ENCODE data around the gene SLFN11.

SLFN11 gene

GRCh38 chr17:35377706-35378105 lies 4.3 kb upstream of the SLFN11 start:
- Histone ChIP-seq H4K8ac (ENCODE audit: low read depth, low read length) (no peak overlapping the region), H3K18ac (ENCODE audit: low read length) (no peak overlapping the region), H4K5ac (ENCODE audit: low read length) (no peak overlapping the region), H3K4me3 (ENCODE audit: low read length) (no peak overlapping the region), H2AK5ac (ENCODE audit: low read length) (no peak overlapping the region), H3K27ac (ENCODE audit: low read depth, low read length) (no peak overlapping the region), H3K4me2 (ENCODE audit: low read length) (no peak overlapping the region), H2BK5ac (ENCODE audit: low read length) (no peak overlapping the region), H3K23ac (ENCODE audit: low read length) (no peak overlapping the region), H2BK15ac (replicated peaks; ENCODE audit: low read depth) (no peak overlapping the region), H3K4me1 (ENCODE audit: control insufficient read depth, low read depth, low read length) (no peaks in the 10 kb centered on the region), H3K56ac (ENCODE audit: low read length) (no peak overlapping the region), H3K27me3 (ENCODE audit: insufficient read depth, low read length, poor library complexity) (peaks cover 24% of the 10 kb centered on the region), H2BK120ac (ENCODE audit: low read depth, low read length) (no peak overlapping the region), H3K36me3 (ENCODE audit: control insufficient read depth, insufficient read depth, low read length) (no peaks in the 10 kb centered on the region), H3K9ac (ENCODE audit: low read length) (no peak overlapping the region), H3K79me1 (ENCODE audit: low read length) (no peaks in the 10 kb centered on the region), H3K4ac (ENCODE audit: low read depth, low read length) (no peak overlapping the region), H3K79me2 (ENCODE audit: control insufficient read depth, insufficient read depth, low read length) (no peaks in the 10 kb centered on the region)
- no CpG with 5 or more reads among the region's 3 CpGs for WGBS (ENCODE audit: extremely low coverage, insufficient coverage, low lambda C conversion rate)
- DNase-seq: no peak

- no peaks in the 10 kb centered on the region for H3K79me2 ChIP-seq (ENCODE audit: control insufficient read depth, insufficient read depth, low read length)
- H3K27ac ChIP-seq (ENCODE audit: low read depth, low read length): no peak overlapping the region
- DNase-seq: no peak
- H3K9ac ChIP-seq (ENCODE audit: low read length): no peak overlapping the region
- no peak overlapping the region for H4K8ac ChIP-seq (ENCODE audit: low read depth, low read length)
- H3K4ac ChIP-seq (ENCODE audit: low read depth, low read length): no peak overlapping the region
- no peak overlapping the region for H3K23ac ChIP-seq (ENCODE audit: low read length)
- H3K4me2 ChIP-seq (ENCODE audit: low read length): no peak overlapping the region
- H4K5ac ChIP-seq (ENCODE audit: low read length): no peak overlapping the region
- no peak overlapping the region for H3K4me3 ChIP-seq (ENCODE audit: low read length)
- H3K56ac ChIP-seq (ENCODE audit: low read length): no peak overlapping the region
- peaks cover 26% of the 10 kb centered on the region for H3K27me3 ChIP-seq (ENCODE audit: insufficient read depth, low read length, poor library complexity)
- no peak overlapping the region for H2BK120ac ChIP-seq (ENCODE audit: low read depth, low read length)
- H3K18ac ChIP-seq (ENCODE audit: low read length): no peak overlapping the region
- no peaks in the 10 kb centered on the region for H3K36me3 ChIP-seq (ENCODE audit: control insufficient read depth, insufficient read depth, low read length)
- no peak overlapping the region for H2BK5ac ChIP-seq (ENCODE audit: low read length)
- H2BK15ac ChIP-seq (replicated peaks; ENCODE audit: low read depth): no peak overlapping the region
- no peaks in the 10 kb centered on the region for H3K4me1 ChIP-seq (ENCODE audit: control insufficient read depth, low read depth, low read length)
- no peak overlapping the region for H2AK5ac ChIP-seq (ENCODE audit: low read length)
- no CpG with 5 or more reads among the region's 2 CpGs for WGBS (ENCODE audit: extremely low coverage, insufficient coverage, low lambda C conversion rate)
- H3K79me1 ChIP-seq (ENCODE audit: low read length): no peaks in the 10 kb centered on the region
Measured at GRCh38 chr17:35377068-35377467, 3.6 kb upstream of the SLFN11 start.

- Histone ChIP-seq H3K27ac (ENCODE audit: low read depth, low read length) (no peak overlapping the region), H3K9ac (ENCODE audit: low read length) (no peak overlapping the region), H3K4me1 (ENCODE audit: control insufficient read depth, low read depth, low read length) (no peaks in the 10 kb centered on the region), H3K79me2 (ENCODE audit: control insufficient read depth, insufficient read depth, low read length) (no peaks in the 10 kb centered on the region), H2BK5ac (ENCODE audit: low read length) (no peak overlapping the region), H3K23ac (ENCODE audit: low read length) (no peak overlapping the region), H2BK15ac (replicated peaks; ENCODE audit: low read depth) (no peak overlapping the region), H3K4me2 (ENCODE audit: low read length) (no peak overlapping the region), H4K5ac (ENCODE audit: low read length) (no peak overlapping the region), H3K18ac (ENCODE audit: low read length) (no peak overlapping the region), H2BK120ac (ENCODE audit: low read depth, low read length) (no peak overlapping the region), H3K4me3 (ENCODE audit: low read length) (no peak overlapping the region), H4K8ac (ENCODE audit: low read depth, low read length) (no peak overlapping the region), H3K56ac (ENCODE audit: low read length) (no peak overlapping the region), H2AK5ac (ENCODE audit: low read length) (no peak overlapping the region), H3K4ac (ENCODE audit: low read depth, low read length) (no peak overlapping the region), H3K79me1 (ENCODE audit: low read length) (no peaks in the 10 kb centered on the region), H3K27me3 (ENCODE audit: insufficient read depth, low read length, poor library complexity) (peaks cover 32% of the 10 kb centered on the region), H3K36me3 (ENCODE audit: control insufficient read depth, insufficient read depth, low read length) (no peaks in the 10 kb centered on the region)
- no CpG with 5 or more reads among the region's 1 CpG for WGBS (ENCODE audit: extremely low coverage, insufficient coverage, low lambda C conversion rate)
- no peak for DNase-seq
Measured at GRCh38 chr17:35376245-35376644, 2.8 kb upstream of the SLFN11 start.

- Histone ChIP-seq H3K18ac (ENCODE audit: low read length) (no peak overlapping the region), H2AK5ac (ENCODE audit: low read length) (no peak overlapping the region), H2BK15ac (replicated peaks; ENCODE audit: low read depth) (no peak overlapping the region), H3K4ac (ENCODE audit: low read depth, low read length) (no peak overlapping the region), H3K79me2 (ENCODE audit: control insufficient read depth, insufficient read depth, low read length) (no peaks in the 10 kb centered on the region), H2BK5ac (ENCODE audit: low read length) (no peak overlapping the region), H3K56ac (ENCODE audit: low read length) (no peak overlapping the region), H3K36me3 (ENCODE audit: control insufficient read depth, insufficient read depth, low read length) (no peaks in the 10 kb centered on the region), H3K4me1 (ENCODE audit: control insufficient read depth, low read depth, low read length) (no peaks in the 10 kb centered on the region), H3K79me1 (ENCODE audit: low read length) (no peaks in the 10 kb centered on the region), H2BK120ac (ENCODE audit: low read depth, low read length) (no peak overlapping the region), H3K9ac (ENCODE audit: low read length) (no peak overlapping the region), H4K8ac (ENCODE audit: low read depth, low read length) (no peak overlapping the region), H3K27ac (ENCODE audit: low read depth, low read length) (no peak overlapping the region), H3K4me2 (ENCODE audit: low read length) (no peak overlapping the region), H3K23ac (ENCODE audit: low read length) (no peak overlapping the region), H4K5ac (ENCODE audit: low read length) (no peak overlapping the region), H3K4me3 (ENCODE audit: low read length) (no peak overlapping the region), H3K27me3 (ENCODE audit: insufficient read depth, low read length, poor library complexity) (peaks cover 36% of the 10 kb centered on the region)
- WGBS (ENCODE audit: extremely low coverage, insufficient coverage, low lambda C conversion rate): no CpG with 5 or more reads among the region's 3 CpGs
- no peak for DNase-seq
Measured at GRCh38 chr17:35374766-35375344, 1.4 kb upstream of the SLFN11 start.

GRCh38 chr17:35373984-35374765 lies 754 bp upstream of the SLFN11 start:
- no peak overlapping the region for H3K18ac ChIP-seq (ENCODE audit: low read length)
- H2BK5ac ChIP-seq (ENCODE audit: low read length): no peak overlapping the region
- no peak overlapping the region for H3K56ac ChIP-seq (ENCODE audit: low read length)
- H3K4ac ChIP-seq (ENCODE audit: low read depth, low read length): no peak overlapping the region
- H3K27me3 ChIP-seq (ENCODE audit: insufficient read depth, low read length, poor library complexity): peaks cover 36% of the 10 kb centered on the region
- H3K79me1 ChIP-seq (ENCODE audit: low read length): no peaks in the 10 kb centered on the region
- H3K23ac ChIP-seq (ENCODE audit: low read length): no peak overlapping the region
- H2AK5ac ChIP-seq (ENCODE audit: low read length): no peak overlapping the region
- no peak overlapping the region for H2BK120ac ChIP-seq (ENCODE audit: low read depth, low read length)
- peak overlapping the region; percentile 18 for H3K9ac ChIP-seq (ENCODE audit: low read length)
- H4K5ac ChIP-seq (ENCODE audit: low read length): no peak overlapping the region
- WGBS (ENCODE audit: extremely low coverage, insufficient coverage, low lambda C conversion rate): no CpG with 5 or more reads among the region's 47 CpGs
- peak overlapping the region; percentile 17 for H3K4me3 ChIP-seq (ENCODE audit: low read length)
- no peaks in the 10 kb centered on the region for H3K79me2 ChIP-seq (ENCODE audit: control insufficient read depth, insufficient read depth, low read length)
- H3K27ac ChIP-seq (ENCODE audit: low read depth, low read length): no peak overlapping the region
- H2BK15ac ChIP-seq (replicated peaks; ENCODE audit: low read depth): no peak overlapping the region
- no peak overlapping the region for H4K8ac ChIP-seq (ENCODE audit: low read depth, low read length)
- no peaks in the 10 kb centered on the region for H3K4me1 ChIP-seq (ENCODE audit: control insufficient read depth, low read depth, low read length)
- H3K36me3 ChIP-seq (ENCODE audit: control insufficient read depth, insufficient read depth, low read length): no peaks in the 10 kb centered on the region
- peak; percentile 19 for DNase-seq
- H3K4me2 ChIP-seq (ENCODE audit: low read length): peak overlapping the region; percentile 71
